HG02981 (cell line): Measurements from ENCODE around the gene PCSK1N.

Experiments
- ATAC-seq: cut with Tn5 transposase; IDR thresholded peaks from one replicate; pipeline ENCODE4 v1.9.1; 2021; ENCODE audit warnings: mild to moderate bottlenecking, moderate library complexity; ENCODE audit not compliant: unreplicated experiment

Gene PCSK1N

DNA sequence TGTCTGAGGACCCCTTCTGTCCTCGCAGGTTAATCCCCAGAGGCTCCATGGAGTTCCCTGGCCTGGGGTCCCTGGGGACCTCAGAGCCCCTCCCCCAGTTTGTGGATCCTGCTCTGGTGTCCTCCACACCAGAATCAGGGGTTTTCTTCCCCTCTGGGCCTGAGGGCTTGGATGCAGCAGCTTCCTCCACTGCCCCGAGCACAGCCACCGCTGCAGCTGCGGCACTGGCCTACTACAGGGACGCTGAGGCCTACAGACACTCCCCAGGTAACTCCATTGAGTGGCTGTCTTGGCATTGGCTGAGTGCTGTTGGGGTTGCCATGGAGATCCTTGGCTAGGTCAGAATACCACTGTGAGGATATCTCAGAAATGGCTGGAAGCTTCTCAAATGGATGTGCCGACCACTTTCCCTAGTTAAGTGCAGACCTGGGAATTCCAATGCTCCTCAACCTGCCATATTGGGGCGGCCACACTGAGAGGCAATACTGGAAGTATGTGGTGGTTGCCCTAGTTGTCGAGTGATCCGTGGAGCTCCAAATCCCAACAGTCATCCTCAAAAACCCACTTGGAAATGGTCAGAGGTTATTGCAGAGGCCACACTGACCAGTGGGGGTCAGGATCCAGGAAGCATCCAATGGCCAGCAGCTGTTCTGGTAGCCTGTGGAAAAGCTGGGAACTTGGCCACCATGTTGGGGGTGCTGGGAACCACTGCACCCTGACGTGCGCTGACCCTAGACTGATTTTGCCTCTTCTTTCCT, 44.2 kb downstream of the PCSK1N start:
- ATAC-seq = no peak

DNA sequence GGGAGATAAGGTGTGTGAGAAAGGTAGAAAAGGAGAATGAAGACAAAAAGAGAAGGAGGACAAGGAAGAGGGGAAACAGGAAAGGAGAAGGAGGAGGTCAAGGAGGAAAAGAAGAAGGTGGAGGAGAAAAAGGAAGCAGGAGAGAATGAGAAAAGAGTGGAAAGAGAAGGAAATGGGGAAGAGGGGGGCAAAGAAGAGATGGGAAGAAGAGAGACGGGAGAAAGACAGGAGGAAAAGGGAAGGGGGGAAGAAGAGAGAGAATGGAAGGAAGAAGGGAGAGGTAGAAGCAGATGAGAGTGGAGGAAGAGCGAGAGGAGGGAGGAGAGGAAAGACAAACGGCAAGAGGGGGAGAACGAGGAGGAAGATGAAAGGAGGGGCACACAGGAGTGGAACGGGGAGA, 44.9 kb downstream of the PCSK1N start:
- no peak for ATAC-seq

DNA sequence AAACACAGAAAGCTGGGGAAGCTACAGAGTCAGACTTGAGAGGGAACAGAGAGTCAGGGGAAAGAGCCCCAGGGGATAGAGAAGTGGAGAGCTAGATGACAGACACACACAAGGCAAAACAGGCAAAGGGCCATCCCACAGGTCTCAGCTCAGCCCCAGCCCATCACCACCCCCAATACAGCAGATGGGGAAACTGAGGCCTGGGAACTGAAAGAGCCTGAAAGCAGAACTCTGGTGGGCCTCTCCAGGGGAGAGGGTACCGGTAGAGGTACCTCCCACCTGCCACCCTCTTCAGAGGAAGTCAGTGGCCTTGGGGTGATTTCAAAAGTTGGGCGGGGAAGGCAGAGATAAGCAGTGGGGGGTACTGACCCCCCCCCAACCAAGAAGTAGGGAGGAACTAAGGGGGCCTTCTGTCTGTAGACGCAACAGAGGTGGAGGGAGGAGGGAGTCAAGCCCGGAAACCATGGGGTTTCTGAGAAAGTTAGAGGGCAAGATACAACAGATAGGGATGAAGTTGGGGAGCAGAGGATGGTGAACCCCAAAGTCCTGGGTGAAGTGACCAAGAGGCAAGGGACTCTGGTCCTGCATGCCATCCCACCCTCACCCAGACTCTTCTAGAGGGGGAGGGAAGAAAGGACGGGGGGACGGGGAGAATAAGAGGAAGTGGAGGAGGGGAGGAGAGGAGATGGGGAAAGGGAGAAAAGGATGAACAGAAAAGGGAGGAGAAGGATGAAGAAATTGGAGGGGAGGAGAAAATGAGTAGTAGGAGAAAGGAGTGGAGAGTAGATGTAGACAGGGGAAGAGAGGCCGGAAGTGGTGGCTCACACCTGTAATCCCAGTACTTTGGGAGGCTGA, 45.8 kb downstream of the PCSK1N start:
- ATAC-seq = no peak

DNA sequence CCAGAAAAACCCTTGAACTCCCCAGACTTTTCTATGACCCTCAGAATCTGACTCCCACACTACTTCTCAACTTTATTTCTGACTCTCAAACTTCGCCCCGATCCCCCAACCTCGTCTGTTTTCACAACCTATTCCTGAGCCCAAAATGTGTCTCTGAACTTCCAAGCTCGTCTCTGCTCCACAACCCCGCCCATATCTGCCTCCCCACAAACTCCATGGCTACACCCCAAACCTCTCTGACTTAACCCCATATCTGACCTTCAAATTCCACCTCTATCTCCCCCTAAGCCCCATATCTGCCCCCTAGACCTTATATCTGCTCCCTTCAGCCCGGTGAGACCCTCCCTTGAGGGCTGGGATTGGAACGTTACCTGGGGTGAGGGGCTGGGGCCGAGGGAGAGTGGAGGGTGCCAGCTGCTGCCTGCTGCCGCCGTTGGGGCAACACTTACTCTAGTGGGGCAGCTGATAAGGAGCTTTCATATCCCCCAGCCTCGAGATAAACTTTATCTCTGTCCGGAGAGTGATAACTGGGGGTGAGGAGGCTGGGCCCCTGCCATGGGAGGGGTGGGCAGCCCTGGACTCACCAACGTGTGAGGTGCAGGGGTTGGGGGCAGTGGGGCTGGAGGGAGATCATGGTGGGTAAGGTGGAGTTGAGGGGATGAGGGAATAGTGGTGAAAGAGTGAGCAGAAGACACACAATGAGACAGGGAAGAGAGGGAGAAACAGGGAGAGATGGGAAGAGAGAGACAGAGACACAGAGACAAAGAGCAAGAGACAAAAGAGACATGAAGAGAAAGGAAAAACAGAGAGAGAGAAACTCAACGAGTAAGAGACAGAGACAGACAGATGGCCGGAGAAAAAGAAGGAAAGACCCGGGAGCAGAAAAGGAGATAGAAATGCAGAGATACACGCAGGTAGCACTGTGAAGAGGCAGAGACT, 47.6 kb downstream of the PCSK1N start:
- ATAC-seq = no peak

DNA sequence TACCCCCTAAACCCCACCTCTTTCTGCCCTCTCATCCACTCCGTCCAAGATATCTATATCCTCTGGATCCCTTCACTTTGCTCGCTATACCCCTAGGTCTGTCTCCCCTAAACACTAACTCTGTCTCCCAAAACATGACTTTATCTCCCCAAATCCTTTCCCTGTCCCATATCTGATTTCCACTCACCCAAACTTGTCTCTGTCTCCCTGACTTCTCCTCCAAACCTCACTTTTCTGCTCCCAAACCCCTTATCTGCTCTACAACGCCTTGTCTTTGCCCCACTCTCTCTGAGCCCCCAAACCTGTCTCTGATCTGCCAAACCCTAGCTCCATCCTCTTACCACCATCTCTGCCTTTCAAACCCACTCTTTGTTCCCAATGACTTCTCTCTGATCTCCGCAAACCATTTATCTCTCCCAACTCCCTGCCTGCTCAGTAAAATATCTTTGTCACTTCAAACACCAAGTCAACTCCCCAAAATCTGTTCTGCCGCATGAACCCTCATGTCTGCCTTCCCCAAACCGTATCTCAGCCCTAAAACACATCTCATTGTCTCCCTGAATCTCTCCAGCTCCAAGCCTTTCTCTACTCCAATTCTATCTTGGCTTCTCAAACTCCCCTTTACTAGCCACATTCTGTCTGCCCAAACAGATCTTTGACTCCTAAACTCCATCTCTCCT, 48.4 kb downstream of the PCSK1N start:
- no peak for ATAC-seq

DNA sequence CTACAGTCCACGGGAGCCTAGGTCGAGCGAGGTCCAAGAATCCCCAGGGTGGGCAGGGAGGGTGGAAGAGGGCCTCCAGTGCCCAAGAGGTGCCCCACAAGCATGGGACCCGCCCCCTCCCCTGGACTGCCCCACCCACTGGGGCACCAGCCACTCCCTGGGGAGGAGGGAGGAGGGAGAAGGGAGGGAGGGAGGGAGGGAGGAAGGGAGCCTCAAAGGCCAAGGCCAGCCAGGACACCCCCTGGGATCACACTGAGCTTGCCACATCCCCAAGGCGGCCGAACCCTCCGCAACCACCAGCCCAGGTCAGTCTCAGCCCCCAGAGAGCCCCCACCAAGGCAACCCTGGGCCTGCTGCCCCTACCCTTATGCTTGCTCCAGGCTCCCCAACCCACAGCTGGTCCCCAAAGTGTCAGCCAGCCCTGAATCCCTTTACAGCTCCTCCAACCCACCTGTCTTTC, 49.0 kb downstream of the PCSK1N start, which contains the start of gene GATA1:
Gene GATA1 (plus strand): TSS at position 250 of the 460 bp plus-strand sequence. CDS start 4,520 bp downstream, outside the sequence.
- ATAC-seq = no peak

DNA sequence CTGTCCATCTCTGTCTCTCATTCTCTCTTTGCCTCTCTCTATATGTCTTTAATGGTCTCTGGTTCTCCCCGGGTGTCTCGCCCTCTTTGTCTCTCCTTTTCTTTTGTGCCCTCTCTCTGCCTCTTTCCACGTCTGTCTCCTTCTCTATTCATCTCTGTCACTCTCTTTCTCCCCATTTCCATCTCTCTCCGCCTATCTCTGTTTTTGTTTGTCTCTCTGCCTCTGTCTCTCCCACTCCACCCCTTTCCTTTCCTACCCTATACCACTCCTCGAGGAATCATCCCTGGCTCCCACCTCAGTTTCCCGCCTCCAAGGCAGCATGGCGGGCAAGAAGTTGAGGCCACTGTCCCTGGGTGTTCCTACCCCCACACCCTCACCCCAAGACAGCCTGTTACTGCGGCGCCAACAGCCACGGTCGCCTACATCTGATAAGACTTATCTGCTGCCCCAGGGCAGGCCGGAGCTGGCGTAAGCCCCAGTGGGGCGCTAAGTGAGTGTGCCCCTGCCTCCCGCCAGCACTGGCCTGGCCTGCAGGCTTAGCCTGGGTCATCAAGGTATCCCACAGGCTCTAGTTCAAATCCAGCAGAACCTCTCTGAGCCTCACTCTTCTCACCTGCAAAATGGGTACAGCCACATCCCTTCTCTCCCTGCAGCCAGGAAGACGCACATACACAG, 49.7 kb downstream of the PCSK1N start:
- no peak for ATAC-seq

DNA sequence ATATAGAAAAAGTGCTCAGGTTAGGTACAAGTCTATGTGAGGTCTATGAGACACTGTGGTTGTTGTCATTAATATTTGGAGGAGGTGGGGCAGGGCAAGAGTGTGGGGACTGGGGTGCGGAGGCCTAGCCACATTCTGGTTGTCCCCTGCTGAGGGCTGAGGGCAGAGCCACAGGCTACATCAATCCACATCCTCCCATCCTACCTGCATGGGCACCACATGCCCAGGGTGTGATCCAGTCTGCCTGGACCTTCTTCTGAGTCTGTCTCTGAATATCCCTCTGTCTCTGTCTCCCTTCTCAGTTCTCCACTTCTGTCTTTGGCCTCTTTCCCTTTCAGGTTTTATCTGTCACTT, 50.2 kb downstream of the PCSK1N start:
- ATAC-seq = no peak

DNA sequence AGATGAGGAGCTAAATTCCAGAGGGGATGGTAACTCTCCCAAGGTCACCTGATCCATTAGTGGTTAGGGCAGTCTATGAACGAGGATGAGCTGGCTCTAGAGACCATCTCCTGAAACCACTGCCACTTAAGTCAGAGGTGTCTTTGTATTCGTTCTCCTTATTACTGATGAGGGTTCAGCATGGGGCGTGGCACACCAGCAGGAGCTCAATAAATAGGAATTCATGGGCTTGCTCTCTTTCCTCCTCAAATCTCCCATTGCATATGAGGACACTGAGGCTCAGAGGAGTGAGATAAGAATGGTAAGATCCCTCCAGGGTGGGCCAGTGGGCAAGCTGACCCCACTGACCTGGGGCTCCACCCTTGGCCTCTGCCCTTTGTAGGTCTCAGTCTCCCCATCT, 50.7 kb downstream of the PCSK1N start:
- ATAC-seq = no peak

DNA sequence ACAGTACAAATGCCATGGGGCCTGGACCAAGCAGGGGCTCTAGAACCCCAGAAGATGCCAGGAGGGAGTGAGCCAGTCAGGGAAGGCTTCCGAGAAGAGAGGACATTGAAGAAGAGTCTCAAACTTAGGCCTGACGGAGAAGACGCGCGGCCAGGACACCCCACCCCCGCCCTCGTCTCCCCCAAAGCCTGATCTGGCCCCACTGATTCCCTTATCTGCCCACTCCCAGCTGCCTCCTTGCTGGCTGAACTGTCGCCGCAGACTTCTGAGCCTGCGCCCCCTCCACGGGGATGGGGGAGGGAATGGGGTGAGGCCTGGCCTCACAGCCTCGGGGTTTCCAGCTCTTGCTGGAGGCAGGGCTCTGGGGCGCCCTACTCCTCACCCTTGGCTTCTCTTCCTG, 52.6 kb downstream of the PCSK1N start:
- no peak for ATAC-seq

DNA sequence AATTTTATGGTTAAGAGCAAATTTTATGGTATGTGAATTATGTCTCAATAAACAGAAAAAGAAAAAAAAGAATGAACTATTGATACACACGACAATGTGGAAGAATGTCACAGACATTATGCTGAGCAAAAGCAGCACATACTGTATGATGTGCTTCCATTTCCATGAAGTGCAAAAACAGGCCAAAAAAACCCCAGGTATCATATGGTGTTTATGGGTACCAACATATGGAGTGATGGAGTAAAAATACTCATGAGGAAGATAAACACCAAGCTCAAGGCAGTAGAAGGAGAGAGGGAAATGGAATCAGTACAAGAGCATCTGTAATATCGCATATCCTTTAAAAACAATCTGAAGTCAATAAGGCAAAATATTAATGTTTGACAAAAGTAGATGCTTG, 53.2 kb downstream of the PCSK1N start:
- no peak for ATAC-seq

DNA sequence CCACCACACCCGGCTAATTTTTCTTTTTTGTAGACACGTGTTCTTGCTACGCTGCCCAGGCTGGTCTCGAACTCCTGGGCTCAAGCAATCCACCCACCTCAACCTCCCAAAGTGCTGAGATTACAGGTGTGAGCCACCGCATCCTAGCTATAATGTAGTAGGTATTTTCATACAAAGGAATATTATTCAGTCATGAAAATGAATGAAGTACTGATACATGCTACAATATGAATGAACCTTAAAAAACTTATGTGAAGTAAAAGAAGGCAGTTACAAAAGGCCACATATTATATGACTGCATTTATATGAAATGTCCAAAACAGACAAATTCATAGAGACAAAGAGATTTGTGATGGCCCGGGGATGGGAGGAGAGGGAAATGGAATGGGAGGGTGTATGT, 53.7 kb downstream of the PCSK1N start:
- ATAC-seq = no peak
